Transverse colon (tissue), 4 donors: ENCODE results near the gene CST8.

Experiments used
- CTCF ChIP-seq, 5 experiments: fragments of 200-600 bp in 3 of 5; fragments of 450-650 bp in 2 of 5; sonication (generic) in 3 of 5; IDR thresholded peaks; 1 replicate in 2 of 5; 2 replicates in 3 of 5; pipeline ENCODE4 v1.5.1; 2016 to 2017; ENCODE audit warnings: antibody characterized with exemption in 5 of 5, inconsistent platforms in 3 of 5, mild to moderate bottlenecking in 2 of 5, moderate library complexity in 1 of 5
- POLR2A ChIP-seq: fragments of 450-650 bp; IDR thresholded peaks from one replicate; pipeline ENCODE4 v1.6.1; 2016; ENCODE audit warnings: antibody characterized with exemption, mild to moderate bottlenecking, moderate library complexity
- POLR2AphosphoS5 ChIP-seq, 3 donors: sonication (generic); formaldehyde crosslinking; IDR thresholded peaks; one replicate each; pipeline ENCODE4 v1.6.1; 2016; ENCODE audit warnings: antibody characterized with exemption in 3 of 3

- TF ChIP-seq CTCF (IDR thresholded peaks at IDR 0.05) (no peak), POLR2A (no peak), POLR2AphosphoS5 (IDR thresholded peaks at IDR 0.05) (no peak)
These were observed 26.8 kb downstream of the CST8 start for GRCh38 chr20:23517719-23518118.
